AG10803 (cell line): ENCODE results near the gene MDGA2.

Source experiments
- DNase-seq: peaks from one replicate; pipeline ENCODE4 v3.0.0; 2010; ENCODE audit warnings: low read depth
- H3K4me3 ChIP-seq: 2 replicates; pipeline ENCODE4 v1.5.1; 2011; ENCODE audit warnings: mild to moderate bottlenecking, low read length, control low read depth
- CTCF ChIP-seq: conservative IDR thresholded peaks from 2 replicates; pipeline ENCODE4 v1.5.1; 2011; ENCODE audit warnings: mild to moderate bottlenecking, low read length, control low read depth, inconsistent platforms

MDGA2 gene

DNA sequence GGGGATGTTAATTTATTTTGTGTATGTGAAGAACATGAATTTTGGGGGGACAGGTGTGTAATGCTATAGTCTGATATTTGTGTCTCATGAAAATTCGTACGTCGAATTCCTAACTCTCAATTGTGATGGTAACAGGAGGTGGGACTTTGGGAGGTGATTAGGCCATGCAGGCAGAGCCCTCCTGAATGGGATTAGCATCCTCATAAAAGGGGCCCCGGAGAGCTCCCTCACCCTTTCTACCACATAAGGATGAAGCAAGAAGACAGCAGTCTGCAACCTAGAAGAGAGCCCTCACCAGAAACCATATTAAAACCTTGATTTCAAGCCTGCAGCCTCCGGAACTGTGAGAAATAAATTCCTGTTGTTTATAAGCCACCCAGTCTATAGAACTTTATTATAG lies 165.4 kb downstream of the MDGA2 start:
- no peak for TF ChIP-seq CTCF
- no peak for DNase-seq
- H3K4me3 ChIP-seq, result no peak overlapping the region

- TF ChIP-seq CTCF, result no peak
- DNase-seq, result no peak
- no peak overlapping the region for H3K4me3 ChIP-seq
Measured at GRCh38 chr14:47507861-47508260, 167.5 kb downstream of the MDGA2 start.

DNA sequence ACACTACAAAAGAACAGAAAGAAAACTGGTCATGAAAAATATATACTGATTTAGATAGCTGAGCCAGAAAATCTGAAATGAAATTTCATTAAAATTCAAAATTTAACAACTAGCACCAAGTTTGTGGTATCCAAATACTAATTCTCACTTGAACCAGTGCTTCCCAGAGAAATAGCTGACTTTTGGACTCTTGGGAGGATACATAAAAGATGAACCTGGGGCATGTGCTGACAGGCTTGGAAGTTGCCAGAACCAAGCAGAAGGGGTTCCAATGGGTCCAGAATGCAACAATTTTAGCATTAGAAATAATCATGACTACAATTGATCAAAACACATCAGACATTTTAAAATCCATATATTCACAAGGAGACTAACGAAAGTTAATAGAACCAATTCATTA lies 175.0 kb downstream of the MDGA2 start:
- no peak for DNase-seq
- no peak for TF ChIP-seq CTCF
- H3K4me3 ChIP-seq, result no peak overlapping the region

DNA sequence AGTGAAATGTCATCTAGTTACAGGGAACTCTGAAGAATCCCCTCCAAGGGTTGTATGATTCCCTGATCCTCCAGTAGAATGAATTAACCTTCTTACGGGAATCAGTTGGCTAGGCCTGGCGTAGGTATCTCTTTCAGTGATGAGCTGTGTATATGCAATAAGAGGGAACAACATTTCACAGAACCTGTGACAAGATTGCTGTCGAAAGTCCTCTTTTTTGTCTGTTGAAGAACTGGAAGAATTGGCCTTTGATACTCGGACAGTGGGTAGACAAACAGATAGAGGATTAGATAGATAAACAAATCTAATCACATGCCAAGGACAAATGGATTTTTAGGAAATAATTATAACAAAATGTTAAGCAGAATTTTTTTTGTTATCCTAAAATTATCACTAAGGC lies 184.6 kb downstream of the MDGA2 start:
- no peak for DNase-seq
- TF ChIP-seq CTCF, result no peak
- no peak overlapping the region for H3K4me3 ChIP-seq

- no peak for DNase-seq
- TF ChIP-seq CTCF, result no peak
- no peak overlapping the region for H3K4me3 ChIP-seq
Measured at GRCh38 chr14:47490353-47490752, 185.1 kb downstream of the MDGA2 start.

- no peak for DNase-seq
- no peak overlapping the region for H3K4me3 ChIP-seq
- no peak for TF ChIP-seq CTCF
Measured at GRCh38 chr14:47485421-47485820, 190.0 kb downstream of the MDGA2 start.

GRCh38 chr14:47483449-47483848 lies 192.0 kb downstream of the MDGA2 start:
- no peak for TF ChIP-seq CTCF
- DNase-seq, result no peak
- H3K4me3 ChIP-seq, result no peak overlapping the region
